Neuronal stem cell (in vitro differentiated cells): ENCODE results near the gene SERPINH1.

Experiments
- DNase-seq: peaks from one replicate; pipeline ENCODE4 v3.0.0-alpha.2; 2013; ENCODE audit warnings: low spot score
- H2AFZ ChIP-seq: one replicate; pipeline ENCODE4 v1.6.1; 2013; ENCODE audit warnings: mild to moderate bottlenecking, low read length, inconsistent platforms
- H2AK5ac ChIP-seq: 2 replicates; pipeline ENCODE4 v1.6.1; 2013; ENCODE audit warnings: low read depth, mild to moderate bottlenecking, inconsistent platforms, low read length, moderate library complexity, mixed read lengths
- H2BK120ac ChIP-seq: 2 replicates; pipeline ENCODE4 v1.6.1; 2013; ENCODE audit warnings: low read depth, mild to moderate bottlenecking, inconsistent platforms, low read length, moderate library complexity, mixed read lengths
- H2BK12ac ChIP-seq: one replicate; pipeline ENCODE4 v1.6.1; 2013; ENCODE audit warnings: low read length, inconsistent platforms
- H2BK15ac ChIP-seq: 2 replicates; pipeline ENCODE4 v1.6.1; 2013; ENCODE audit warnings: mild to moderate bottlenecking, low read length, inconsistent platforms, mixed read lengths
- H2BK5ac ChIP-seq: one replicate; pipeline ENCODE4 v1.6.1; 2013; ENCODE audit warnings: inconsistent platforms, mild to moderate bottlenecking, low read length, moderate library complexity
- H3K14ac ChIP-seq: one replicate; pipeline ENCODE4 v1.6.1; 2013; ENCODE audit warnings: low read length, inconsistent platforms
- H3K18ac ChIP-seq: 2 replicates; pipeline ENCODE4 v1.6.1; 2013; ENCODE audit warnings: low read length, inconsistent platforms
- H3K23ac ChIP-seq: 2 replicates; pipeline ENCODE4 v1.6.1; 2013; ENCODE audit warnings: low read depth, mild to moderate bottlenecking, mixed read lengths, low read length, inconsistent platforms; ENCODE audit not compliant: poor library complexity
- H3K27ac ChIP-seq: replicated peaks from 3 replicates; pipeline ENCODE4 v1.5.1; 2013; ENCODE audit warnings: low read length, inconsistent platforms
- H3K27me3 ChIP-seq, 3 experiments: 2 replicates each; pipeline ENCODE4 v1.6.1; 2013; ENCODE audit warnings: low read length in 3 of 3, mild to moderate bottlenecking in 2 of 3, inconsistent platforms in 1 of 3, low read depth in 1 of 3, mixed read lengths in 1 of 3, moderate library complexity in 1 of 3; ENCODE audit not compliant: control insufficient read depth in 3 of 3, insufficient read depth in 3 of 3
- H3K36me3 ChIP-seq, 2 donors: replicated peaks in 1 of 2; 2 replicates each; pipeline ENCODE4 v1.6.1; 2013; ENCODE audit warnings: low read length in 2 of 2; ENCODE audit not compliant: control insufficient read depth in 2 of 2, insufficient read depth in 2 of 2
- H3K4ac ChIP-seq: 2 replicates; pipeline ENCODE4 v1.6.1; 2013; ENCODE audit warnings: inconsistent platforms, mild to moderate bottlenecking, low read length, moderate library complexity
- H3K4me1 ChIP-seq, 2 donors: 1 replicate in 1 of 2; 2 replicates in 1 of 2; pipeline ENCODE4 v1.6.1; 2013; ENCODE audit warnings: low read length in 2 of 2, low read depth in 1 of 2; ENCODE audit not compliant: control insufficient read depth in 2 of 2, insufficient read depth in 1 of 2
- H3K4me2 ChIP-seq: one replicate; pipeline ENCODE4 v1.6.1; 2013; ENCODE audit warnings: mild to moderate bottlenecking, low read length, inconsistent platforms; ENCODE audit not compliant: insufficient read depth, poor library complexity, severe bottlenecking
- H3K4me3 ChIP-seq, 2 donors: 2 replicates each; pipeline ENCODE4 v1.5.1; 2013; ENCODE audit warnings: low read length in 2 of 2, mild to moderate bottlenecking in 2 of 2, inconsistent platforms in 1 of 2, moderate library complexity in 1 of 2
- H3K79me1 ChIP-seq: one replicate; pipeline ENCODE4 v1.6.1; 2013; ENCODE audit warnings: low read depth, mild to moderate bottlenecking, inconsistent platforms, low read length, moderate library complexity
- H3K9ac ChIP-seq: one replicate; pipeline ENCODE4 v1.6.1; 2013; ENCODE audit warnings: mild to moderate bottlenecking, low read depth, low read length, inconsistent platforms; ENCODE audit not compliant: poor library complexity
- H3K9me3 ChIP-seq, 2 donors: replicated peaks in 1 of 2; 2 replicates each; pipeline versions ENCODE3 to v1.6.1; 2013; ENCODE audit warnings: low read length in 2 of 2, mild to moderate bottlenecking in 2 of 2, inconsistent platforms in 1 of 2, low read depth in 1 of 2, mixed read lengths in 1 of 2, moderate library complexity in 1 of 2; ENCODE audit not compliant: control insufficient read depth in 2 of 2, insufficient read depth in 1 of 2
- H4K8ac ChIP-seq: one replicate; pipeline ENCODE4 v1.6.1; 2013; ENCODE audit warnings: low read depth, mild to moderate bottlenecking, inconsistent platforms, low read length, moderate library complexity
- H4K91ac ChIP-seq: one replicate; pipeline ENCODE4 v1.6.1; 2013; ENCODE audit warnings: low read length, low read depth, mild to moderate bottlenecking, inconsistent platforms; ENCODE audit not compliant: poor library complexity
- WGBS, 2 donors: extraction: QIAGEN DNeasy Blood & Tissue Kit; methylation state at CpG; one replicate each; pipeline ENCODE4 v1.1.7; 2013; ENCODE audit warnings: missing lambda C conversion rate in 2 of 2, mixed read lengths in 1 of 2; ENCODE audit not compliant: insufficient read length in 2 of 2, insufficient replicate concordance in 1 of 2; ENCODE audit errors: extremely low coverage in 2 of 2; 5-methylcytosine and 5-hydroxymethylcytosine counted together

The SERPINH1 gene

DNA sequence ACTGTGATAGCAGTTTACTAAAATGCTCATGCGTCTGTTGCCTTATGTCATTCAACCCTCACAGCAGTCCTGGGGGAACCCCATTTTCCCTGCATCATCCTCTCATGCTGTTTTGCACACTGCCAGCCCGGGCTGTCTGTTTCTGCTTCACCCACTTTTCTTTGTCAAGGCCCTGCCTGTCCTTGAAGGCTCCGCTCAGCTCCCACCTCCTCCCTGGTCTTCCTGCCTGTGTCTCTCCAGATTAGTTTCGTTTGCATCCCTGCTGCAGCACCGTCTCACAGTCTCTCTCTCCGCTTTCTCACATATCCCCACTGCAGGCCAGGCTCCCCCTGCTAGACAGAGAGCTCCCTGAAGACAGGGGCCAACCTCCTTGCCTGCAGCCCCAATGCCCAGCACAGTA, 29.9 kb downstream of the SERPINH1 start:
- no peak for DNase-seq
- Histone ChIP-seq H4K8ac (no peak overlapping the region), H2BK12ac (no peak overlapping the region), H3K4me1 (peaks cover 7 to 13% of the 10 kb centered on the region in 2 donors), H3K23ac (no peak overlapping the region), H3K79me1 (no peaks in the 10 kb centered on the region), H2AK5ac (no peak overlapping the region), H3K18ac (no peak overlapping the region), H3K27me3 (no peaks in the 10 kb centered on the region), H3K4me2 (no peak overlapping the region), H2BK5ac (no peak overlapping the region), H2AFZ (no peak overlapping the region), H2BK120ac (no peak overlapping the region), H3K4ac (no peak overlapping the region), H3K14ac (no peak overlapping the region), H3K4me3 (no peak overlapping the region), H3K9ac (no peak overlapping the region), H2BK15ac (no peak overlapping the region), H3K36me3 (no peaks in the 10 kb centered on the region), H3K27ac (no peak overlapping the region), H3K9me3 (no peaks in the 10 kb centered on the region), H4K91ac (no peak overlapping the region)
- no CpG with 5 or more reads among the region's 6 CpGs for WGBS, 2 donors

DNA sequence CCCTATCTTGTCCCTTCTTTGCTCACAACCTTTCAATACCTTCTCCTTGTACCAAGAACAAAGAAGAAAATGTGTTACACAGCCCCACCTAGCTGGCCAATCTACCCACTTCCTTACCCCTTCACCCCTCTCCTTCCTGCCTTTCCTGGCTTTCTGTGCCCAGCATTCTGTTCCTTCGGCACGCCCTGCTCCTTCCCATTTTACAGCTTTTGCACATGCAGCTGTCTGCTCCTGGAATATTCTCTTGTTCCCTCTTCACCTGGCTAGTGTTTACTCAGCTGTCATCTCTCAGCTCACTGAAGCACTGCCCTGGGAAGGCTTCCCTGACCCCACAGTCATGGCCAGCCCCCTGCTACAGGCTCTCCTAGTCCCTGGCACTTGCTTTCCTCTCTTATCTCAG, 30.7 kb downstream of the SERPINH1 start:
- no peak overlapping the region for H3K4ac ChIP-seq
- no peak overlapping the region for H3K9ac ChIP-seq
- H3K4me3 ChIP-seq, result no peak overlapping the region
- H2BK120ac ChIP-seq, result no peak overlapping the region
- H3K27me3 ChIP-seq, result no peaks in the 10 kb centered on the region
- H2BK12ac ChIP-seq, result no peak overlapping the region
- no peak overlapping the region for H3K18ac ChIP-seq
- no peak overlapping the region for H3K14ac ChIP-seq
- no peak overlapping the region for H3K4me2 ChIP-seq
- H4K8ac ChIP-seq, result no peak overlapping the region
- WGBS, 2 donors, result no CpG with 5 or more reads among the region's 2 CpGs
- H3K27ac ChIP-seq, result no peak overlapping the region
- no peaks in the 10 kb centered on the region for H3K36me3 ChIP-seq
- no peak overlapping the region for H2BK15ac ChIP-seq
- peaks cover 7 to 13% of the 10 kb centered on the region in 2 donors for H3K4me1 ChIP-seq
- no peak overlapping the region for H3K23ac ChIP-seq
- H3K9me3 ChIP-seq, result no peaks in the 10 kb centered on the region
- DNase-seq, result no peak
- no peak overlapping the region for H2AFZ ChIP-seq
- no peak overlapping the region for H4K91ac ChIP-seq
- no peak overlapping the region for H2BK5ac ChIP-seq
- H2AK5ac ChIP-seq, result no peak overlapping the region
- no peaks in the 10 kb centered on the region for H3K79me1 ChIP-seq

DNA sequence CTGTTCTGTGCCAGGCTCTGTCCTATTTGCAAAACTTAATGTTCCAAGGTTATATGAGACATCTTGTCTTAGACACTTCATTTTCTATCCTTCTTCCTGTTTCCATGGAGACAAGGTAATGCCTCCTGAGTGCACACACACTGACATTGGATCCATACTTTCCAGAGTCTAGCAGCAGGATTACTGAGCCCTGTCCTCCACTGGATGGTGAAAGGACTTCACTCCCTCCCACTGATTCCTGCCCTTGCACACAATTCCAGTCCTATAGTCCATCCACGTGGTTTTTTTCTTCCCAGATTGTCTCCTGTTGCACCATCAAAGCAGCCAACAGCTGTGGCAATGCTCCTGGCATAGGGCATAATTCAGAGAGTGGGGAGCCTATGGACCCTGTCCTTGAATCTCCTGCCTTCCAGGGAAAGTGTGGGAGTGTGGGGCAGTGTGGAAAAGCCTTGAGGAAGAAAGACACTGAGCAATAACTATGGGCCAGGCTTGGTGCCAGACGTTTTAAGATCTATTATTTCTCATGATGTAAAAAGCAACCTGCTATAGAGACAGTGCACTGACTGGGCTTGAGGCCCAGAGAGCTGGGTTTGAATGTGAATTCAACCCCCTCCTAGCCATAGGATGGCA, 31.3 kb downstream of the SERPINH1 start:
- no peak overlapping the region for H2AK5ac ChIP-seq
- no peaks in the 10 kb centered on the region for H3K9me3 ChIP-seq
- H4K8ac ChIP-seq, result no peak overlapping the region
- no peak overlapping the region for H2BK120ac ChIP-seq
- H3K79me1 ChIP-seq, result no peaks in the 10 kb centered on the region
- H3K27me3 ChIP-seq, result no peaks in the 10 kb centered on the region
- H3K36me3 ChIP-seq, result no peaks in the 10 kb centered on the region
- H2BK5ac ChIP-seq, result no peak overlapping the region
- H2BK12ac ChIP-seq, result no peak overlapping the region
- no peak overlapping the region for H3K14ac ChIP-seq
- no peak overlapping the region for H2AFZ ChIP-seq
- H4K91ac ChIP-seq, result no peak overlapping the region
- H3K27ac ChIP-seq, result no peak overlapping the region
- peaks cover 7 to 13% of the 10 kb centered on the region in 2 donors for H3K4me1 ChIP-seq
- H2BK15ac ChIP-seq, result no peak overlapping the region
- no peak overlapping the region for H3K4me3 ChIP-seq
- no peak overlapping the region for H3K18ac ChIP-seq
- H3K4me2 ChIP-seq, result no peak overlapping the region
- no peak overlapping the region for H3K4ac ChIP-seq
- no CpG with 5 or more reads among the region's 2 CpGs for WGBS, 2 donors
- no peak for DNase-seq
- no peak overlapping the region for H3K9ac ChIP-seq
- no peak overlapping the region for H3K23ac ChIP-seq

DNA sequence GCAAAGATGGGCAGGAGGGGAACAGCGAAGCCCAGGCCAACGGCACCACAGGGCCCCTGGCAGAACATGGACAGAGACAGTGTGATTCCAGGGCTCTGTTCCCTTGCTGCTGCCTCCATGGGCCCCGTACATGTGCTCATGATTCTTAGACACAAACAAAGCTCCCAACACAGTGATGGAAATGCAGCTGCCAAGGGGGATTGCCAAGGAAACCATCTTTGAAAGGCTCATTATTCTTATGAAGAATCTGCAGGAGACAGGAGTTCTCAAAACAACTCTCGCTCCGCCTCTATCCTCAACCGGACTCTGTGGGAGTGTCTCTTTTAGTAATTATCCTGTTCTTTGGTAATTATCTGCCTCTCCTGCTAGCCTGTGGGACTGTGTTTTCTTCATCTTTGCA, 32.2 kb downstream of the SERPINH1 start:
- Histone ChIP-seq H4K91ac (no peak overlapping the region), H3K9ac (no peak overlapping the region), H3K4me3 (no peak overlapping the region), H3K4me1 (peaks cover 7 to 13% of the 10 kb centered on the region in 2 donors), H2AK5ac (no peak overlapping the region), H3K36me3 (no peaks in the 10 kb centered on the region), H3K23ac (no peak overlapping the region), H3K9me3 (no peaks in the 10 kb centered on the region), H2AFZ (no peak overlapping the region), H3K14ac (no peak overlapping the region), H3K4me2 (no peak overlapping the region), H4K8ac (no peak overlapping the region), H3K27me3 (no peaks in the 10 kb centered on the region), H3K4ac (no peak overlapping the region), H3K18ac (no peak overlapping the region), H2BK5ac (no peak overlapping the region), H3K79me1 (no peaks in the 10 kb centered on the region), H2BK120ac (no peak overlapping the region), H2BK12ac (no peak overlapping the region), H3K27ac (no peak overlapping the region), H2BK15ac (no peak overlapping the region)
- no CpG with 5 or more reads among the region's 6 CpGs for WGBS, 2 donors
- DNase-seq, result no peak
